Osteoblast (primary cell): ENCODE results near the gene RPL11. TPM values are rescaled to one million over a fixed set of nuclear protein-coding genes. Genes with fewer than 3 reads are reported as not detected.
"Not testable (repeated sequence)": the region's sequence is repeated elsewhere in the genome, so short reads cannot be mapped to it uniquely, and the experiment has no call there.

Source experiments
- DNase-seq: peaks from one replicate; pipeline ENCODE4 v3.0.0; 2011; ENCODE audit warnings: low spot score, mixed read lengths; ENCODE audit not compliant: insufficient read length; ENCODE audit errors: missing footprints
- H2AFZ ChIP-seq: 2 replicates; pipeline ENCODE4 v1.6.0; 2011; ENCODE audit warnings: mild to moderate bottlenecking, low read length
- H3K27ac ChIP-seq: 2 replicates; pipeline ENCODE4 v1.5.1; 2011; ENCODE audit warnings: mild to moderate bottlenecking, low read depth, low read length, moderate library complexity
- H3K27me3 ChIP-seq: 2 replicates; pipeline ENCODE4 v1.6.0; 2012; ENCODE audit warnings: mild to moderate bottlenecking, control low read depth, inconsistent platforms, low read length, moderate library complexity; ENCODE audit not compliant: insufficient read depth
- H3K36me3 ChIP-seq: 2 replicates; pipeline ENCODE4 v1.5.1; 2011; ENCODE audit warnings: mild to moderate bottlenecking, low read length, control low read depth, moderate library complexity; ENCODE audit not compliant: insufficient read depth
- H3K4me1 ChIP-seq: 2 replicates; pipeline ENCODE4 v1.5.1; 2011; ENCODE audit warnings: mild to moderate bottlenecking, low read length, control low read depth, moderate library complexity; ENCODE audit not compliant: insufficient read depth
- H3K4me2 ChIP-seq: 2 replicates; pipeline ENCODE4 v1.6.0; 2011; ENCODE audit warnings: mild to moderate bottlenecking, low read length; ENCODE audit not compliant: insufficient read depth
- H3K4me3 ChIP-seq: fragments of 200-600 bp; sonication (generic); 3 replicates; pipeline ENCODE4 v1.5.1; 2012; ENCODE audit warnings: mild to moderate bottlenecking, low read length, inconsistent platforms; ENCODE audit not compliant: insufficient read depth
- H3K79me2 ChIP-seq: 2 replicates; pipeline ENCODE4 v1.6.0; 2012; ENCODE audit warnings: mild to moderate bottlenecking, low read length, control low read depth, inconsistent platforms; ENCODE audit not compliant: insufficient read depth
- H3K9me3 ChIP-seq: 2 replicates; pipeline ENCODE4 v1.5.1; 2011; ENCODE audit warnings: low read depth, low read length, control low read depth
- H4K20me1 ChIP-seq: 2 replicates; pipeline ENCODE4 v1.6.0; 2012; ENCODE audit warnings: mild to moderate bottlenecking, low read length, control low read depth; ENCODE audit not compliant: insufficient read depth
- CTCF ChIP-seq: IDR thresholded peaks from 2 replicates; pipeline ENCODE4 v1.5.1; 2011; ENCODE audit warnings: mild to moderate bottlenecking, low read depth, low read length, moderate library complexity; ENCODE audit errors: extremely low read depth
- total RNA-seq: library from RNA; depleted of rRNA; stranded (reverse); fragments of >200 nt; gene quantifications from 2 replicates; pipeline ENCODE4 v1.2.3, GENCODE V29; 2012

RPL11 gene
- total RNA-seq, 1 donor: 693 TPM

GRCh38 chr1:23673086-23673813 is 18.4 kb upstream of the RPL11 start:
- peak; percentile 91 for DNase-seq
- no peaks in the 10 kb centered on the region for H3K27me3 ChIP-seq
- no peaks in the 10 kb centered on the region for H4K20me1 ChIP-seq
- no peak overlapping the region for H3K27ac ChIP-seq
- no peaks in the 10 kb centered on the region for H3K4me1 ChIP-seq
- no peaks in the 10 kb centered on the region for H3K36me3 ChIP-seq
- H2AFZ ChIP-seq: no peak overlapping the region
- H3K4me3 ChIP-seq: no peak overlapping the region
- no peaks in the 10 kb centered on the region for H3K79me2 ChIP-seq
- H3K4me2 ChIP-seq: no peak overlapping the region
- TF ChIP-seq CTCF: no peak
- no peaks in the 10 kb centered on the region for H3K9me3 ChIP-seq

GRCh38 chr1:23679815-23680214 is 11.8 kb upstream of the RPL11 start:
- Histone ChIP-seq H3K36me3 (no peaks in the 10 kb centered on the region), H3K9me3 (no peaks in the 10 kb centered on the region)
- no peak for TF ChIP-seq CTCF

GRCh38 chr1:23682946-23683345 is 8.7 kb upstream of the RPL11 start:
- Histone ChIP-seq H3K4me3 (no peak overlapping the region), H3K27ac (no peak overlapping the region), H2AFZ (no peak overlapping the region), H3K4me1 (no peaks in the 10 kb centered on the region), H3K4me2 (no peak overlapping the region), H3K79me2 (no peaks in the 10 kb centered on the region), H3K9me3 (no peaks in the 10 kb centered on the region), H4K20me1 (no peaks in the 10 kb centered on the region), H3K36me3 (no peaks in the 10 kb centered on the region), H3K27me3 (peaks cover 12% of the 10 kb centered on the region)
- TF ChIP-seq CTCF: no peak
- DNase-seq: no peak

More at GRCh38 chr1:23679815-23680214, 11.8 kb upstream of the RPL11 start:
- H3K27ac ChIP-seq: no peak overlapping the region
- no peaks in the 10 kb centered on the region for H3K79me2 ChIP-seq
- peaks cover 12% of the 10 kb centered on the region for H3K27me3 ChIP-seq
- DNase-seq: no peak
- H3K4me3 ChIP-seq: no peak overlapping the region
- H3K4me1 ChIP-seq: no peaks in the 10 kb centered on the region
- no peaks in the 10 kb centered on the region for H4K20me1 ChIP-seq
- no peak overlapping the region for H3K4me2 ChIP-seq
- H2AFZ ChIP-seq: no peak overlapping the region

- Histone ChIP-seq H3K4me3 (no peak overlapping the region), H2AFZ (no peak overlapping the region), H3K79me2 (no peaks in the 10 kb centered on the region), H3K36me3 (no peaks in the 10 kb centered on the region), H3K4me2 (no peak overlapping the region), H3K27ac (no peak overlapping the region), H4K20me1 (no peaks in the 10 kb centered on the region), H3K4me1 (no peaks in the 10 kb centered on the region), H3K27me3 (peaks cover 8% of the 10 kb centered on the region), H3K9me3 (no peaks in the 10 kb centered on the region)
- no peak for TF ChIP-seq CTCF
- DNase-seq: no peak
These were observed 7.2 kb upstream of the RPL11 start for GRCh38 chr1:23684415-23684814.

- not testable (repeated sequence) for H3K27ac ChIP-seq, H2AFZ ChIP-seq, H3K4me3 ChIP-seq, H3K36me3 ChIP-seq, H3K79me2 ChIP-seq, H3K9me3 ChIP-seq, H3K4me2 ChIP-seq, H4K20me1 ChIP-seq, H3K27me3 ChIP-seq, DNase-seq, H3K4me1 ChIP-seq
These were observed 6.4 kb upstream of the RPL11 start for GRCh38 chr1:23685197-23685596.

- H3K4me3 ChIP-seq, H3K9me3 ChIP-seq, H3K4me2 ChIP-seq, H3K4me1 ChIP-seq, H2AFZ ChIP-seq, H3K27ac ChIP-seq, DNase-seq, H3K27me3 ChIP-seq, H3K36me3 ChIP-seq: not testable (repeated sequence)
- H4K20me1 ChIP-seq: peaks cover 11% of the 10 kb centered on the region
- peaks cover 11% of the 10 kb centered on the region for H3K79me2 ChIP-seq
These were observed 3.9 kb upstream of the RPL11 start for GRCh38 chr1:23687680-23688079.
